ENCODE measurements around the gene GPR160. TPM values are rescaled to one million over a fixed set of nuclear protein-coding genes. Genes with fewer than 3 reads are reported as not detected.
"Not testable (repeated sequence)": the region's sequence is repeated elsewhere in the genome, so short reads cannot be mapped to it uniquely, and the experiment has no call there.

The GPR160 gene
- total and polyA plus RNA-seq, 2 experiments from 2014 or later, result 2.2 TPM; not detected in 1

DNA sequence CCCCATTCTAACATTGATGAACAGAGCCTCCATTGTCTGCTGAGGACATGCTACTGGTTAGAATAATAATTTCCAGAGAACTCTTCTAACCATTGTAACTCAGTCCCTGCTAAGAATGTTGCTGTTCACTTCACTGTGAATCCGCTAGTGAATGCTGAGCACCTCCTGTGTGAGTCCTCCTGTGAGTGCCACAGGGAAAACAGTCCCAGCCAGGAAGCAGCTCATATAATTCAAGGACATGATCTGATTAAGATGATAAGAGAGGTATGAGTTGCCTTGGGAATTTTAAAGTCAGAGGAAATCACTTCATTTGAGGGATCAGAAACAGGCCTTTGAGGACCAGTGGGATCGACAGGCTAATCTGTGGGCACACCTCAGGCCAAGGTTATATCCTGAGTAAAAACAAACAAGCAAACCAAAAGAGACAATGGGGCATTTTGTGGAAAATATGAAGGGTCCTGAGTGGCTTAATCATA lies 33.9 kb upstream of the GPR160 start:
- Histone ChIP-seq H3K9me3 (ENCODE audit: low read depth) (no peaks in the 10 kb centered on the region), H3K27ac (no peak overlapping the region), H3K4me3 (no peak overlapping the region), H3K27me3 (no peaks in the 10 kb centered on the region), H3K36me3 (no peaks in the 10 kb centered on the region), H3K4me1 (ENCODE audit: low read depth) (no peaks in the 10 kb centered on the region)
- no peak for DNase-seq (ENCODE audit: low read depth in 1 of 2, low spot score in 1 of 2)
- TF ChIP-seq, protein P1, sequence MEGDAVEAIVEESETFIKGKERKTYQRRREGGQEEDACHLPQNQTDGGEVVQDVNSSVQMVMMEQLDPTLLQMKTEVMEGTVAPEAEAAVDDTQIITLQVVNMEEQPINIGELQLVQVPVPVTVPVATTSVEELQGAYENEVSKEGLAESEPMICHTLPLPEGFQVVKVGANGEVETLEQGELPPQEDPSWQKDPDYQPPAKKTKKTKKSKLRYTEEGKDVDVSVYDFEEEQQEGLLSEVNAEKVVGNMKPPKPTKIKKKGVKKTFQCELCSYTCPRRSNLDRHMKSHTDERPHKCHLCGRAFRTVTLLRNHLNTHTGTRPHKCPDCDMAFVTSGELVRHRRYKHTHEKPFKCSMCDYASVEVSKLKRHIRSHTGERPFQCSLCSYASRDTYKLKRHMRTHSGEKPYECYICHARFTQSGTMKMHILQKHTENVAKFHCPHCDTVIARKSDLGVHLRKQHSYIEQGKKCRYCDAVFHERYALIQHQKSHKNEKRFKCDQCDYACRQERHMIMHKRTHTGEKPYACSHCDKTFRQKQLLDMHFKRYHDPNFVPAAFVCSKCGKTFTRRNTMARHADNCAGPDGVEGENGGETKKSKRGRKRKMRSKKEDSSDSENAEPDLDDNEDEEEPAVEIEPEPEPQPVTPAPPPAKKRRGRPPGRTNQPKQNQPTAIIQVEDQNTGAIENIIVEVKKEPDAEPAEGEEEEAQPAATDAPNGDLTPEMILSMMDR (IDR thresholded peaks at IDR 0.05; ENCODE audit: low read depth, low read length), result no peak

DNA sequence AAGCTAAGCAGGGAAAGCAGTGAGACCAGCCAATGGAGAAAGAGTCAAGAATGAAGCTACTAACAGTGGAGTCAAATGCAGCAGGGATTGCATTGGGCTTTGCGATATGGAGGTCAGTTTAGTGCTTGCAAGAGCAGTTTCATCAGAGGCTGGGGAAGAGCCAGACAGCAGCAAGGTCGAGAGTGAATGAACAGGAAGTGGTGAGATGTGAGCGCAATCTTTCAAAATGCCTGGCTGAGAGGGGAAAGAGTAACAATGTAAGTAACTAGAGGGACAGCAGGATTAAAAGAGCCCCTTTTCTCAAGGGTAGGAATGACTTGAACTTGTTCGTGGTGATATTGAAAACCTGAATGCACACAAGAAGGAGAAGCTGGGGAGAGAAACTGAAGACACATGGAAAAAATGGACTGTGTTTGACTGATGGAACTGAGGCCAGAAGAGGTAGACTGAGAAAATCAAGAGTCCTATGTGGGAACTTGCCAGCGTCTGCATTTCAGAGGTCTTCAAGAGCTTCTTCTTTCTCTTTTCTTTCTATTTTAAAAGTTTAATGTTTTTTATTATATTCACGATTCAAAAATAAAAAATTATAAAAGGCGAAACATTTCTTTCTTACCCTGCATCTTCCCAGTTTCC lies 30.6 kb upstream of the GPR160 start:
- Histone ChIP-seq H3K27me3 (no peaks in the 10 kb centered on the region), H3K4me3 (no peak overlapping the region), H3K27ac (no peak overlapping the region), H3K4me1 (ENCODE audit: low read depth) (no peaks in the 10 kb centered on the region), H3K9me3 (ENCODE audit: low read depth) (no peaks in the 10 kb centered on the region), H3K36me3 (no peaks in the 10 kb centered on the region)
- DNase-seq (ENCODE audit: low read depth in 1 of 2, low spot score in 1 of 2), result peak in 1 of 2 donors; percentile 92
- TF ChIP-seq, protein P1 (IDR thresholded peaks at IDR 0.05; ENCODE audit: low read depth, low read length), result no peak

DNA sequence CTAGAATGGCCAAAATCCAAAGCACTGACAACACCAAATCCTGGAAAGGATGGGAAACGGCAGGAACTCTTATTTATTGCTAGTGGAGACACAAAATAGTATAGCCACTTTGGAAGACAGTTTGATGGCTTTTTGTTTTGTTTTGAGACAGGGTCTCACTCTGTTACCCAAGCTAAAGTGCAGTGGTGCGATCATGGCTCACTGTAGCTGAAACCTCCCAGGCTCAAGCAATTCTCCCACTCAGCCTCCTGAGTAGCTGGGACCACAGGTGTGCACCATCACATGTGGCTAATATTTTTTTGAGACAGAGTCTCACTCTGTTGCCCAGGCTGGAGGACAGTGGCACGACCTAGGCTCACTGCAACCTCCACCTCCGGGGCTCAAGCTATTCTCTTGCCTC lies 27.3 kb upstream of the GPR160 start:
- Histone ChIP-seq H3K4me3 (no peak overlapping the region), H3K27ac (no peak overlapping the region), H3K36me3 (no peaks in the 10 kb centered on the region), H3K4me1 (ENCODE audit: low read depth) (no peaks in the 10 kb centered on the region), H3K9me3 (ENCODE audit: low read depth) (no peaks in the 10 kb centered on the region), H3K27me3 (no peaks in the 10 kb centered on the region)
- TF ChIP-seq, protein P1 (IDR thresholded peaks at IDR 0.05; ENCODE audit: low read depth, low read length), result no peak
- no peak for DNase-seq (ENCODE audit: low read depth in 1 of 2, low spot score in 1 of 2)

DNA sequence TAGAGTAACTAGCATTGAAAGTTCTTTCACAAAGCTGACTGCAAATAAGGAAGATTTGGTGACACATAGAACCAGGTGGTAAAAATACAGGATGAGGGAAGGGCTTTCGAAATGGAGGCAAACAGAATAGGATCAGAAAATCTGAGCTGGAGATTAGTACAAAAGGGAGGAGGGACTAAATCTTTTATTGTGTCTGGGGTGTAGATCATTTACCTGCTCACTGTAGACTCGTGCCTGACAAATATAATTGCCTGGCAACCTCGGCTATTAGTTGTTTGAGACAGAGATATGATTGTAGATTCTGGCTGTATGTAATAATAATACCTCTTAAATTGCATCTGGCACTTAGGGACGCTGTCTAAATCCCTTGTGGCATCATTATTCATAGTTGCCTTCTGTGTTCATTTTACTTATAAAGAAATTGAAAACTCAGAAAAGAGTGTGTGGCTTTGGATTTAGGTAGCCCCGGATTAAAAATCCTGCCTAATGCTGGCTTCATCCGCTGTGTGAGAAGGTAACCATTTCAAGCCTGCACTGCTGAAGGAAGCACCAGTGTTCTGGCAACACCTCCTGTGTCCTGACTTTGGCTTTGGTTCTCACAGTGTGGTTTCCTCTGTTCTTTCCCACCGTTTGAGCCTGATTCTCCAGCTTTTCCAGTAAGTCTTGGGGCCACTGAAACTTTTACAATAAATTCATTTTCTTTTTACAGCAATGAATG lies 25.0 kb upstream of the GPR160 start:
- H3K36me3 ChIP-seq, result no peaks in the 10 kb centered on the region
- H3K4me3 ChIP-seq, result no peak overlapping the region
- H3K27ac ChIP-seq, result no peak overlapping the region
- H3K4me1 ChIP-seq (ENCODE audit: low read depth), result no peaks in the 10 kb centered on the region
- DNase-seq (ENCODE audit: low read depth in 1 of 2, low spot score in 1 of 2), result no peak
- TF ChIP-seq, protein P1 (IDR thresholded peaks at IDR 0.05; ENCODE audit: low read depth, low read length), result no peak
- peaks cover 5% of the 10 kb centered on the region for H3K27me3 ChIP-seq
- H3K9me3 ChIP-seq (ENCODE audit: low read depth), result no peaks in the 10 kb centered on the region

DNA sequence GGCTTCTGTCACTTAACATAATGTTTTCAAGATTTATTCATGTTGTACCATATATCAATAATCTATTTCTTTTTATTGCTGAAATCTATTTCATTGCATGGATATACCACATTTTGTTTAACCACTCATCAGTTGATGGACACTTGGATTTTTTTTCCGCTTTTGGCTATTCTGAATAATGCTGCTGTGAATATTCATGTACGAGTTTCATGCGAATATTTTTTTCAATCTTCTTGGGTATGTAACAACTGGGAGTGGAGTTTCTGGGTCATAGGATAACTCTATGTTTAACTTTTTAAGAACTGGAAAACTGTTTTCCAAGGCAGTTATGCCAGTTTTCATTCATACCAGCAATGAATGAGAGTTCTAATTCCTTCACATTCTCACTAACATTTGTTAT lies 21.7 kb upstream of the GPR160 start:
- DNase-seq (ENCODE audit: low read depth in 1 of 2, low spot score in 1 of 2), result no peak
- no peaks in the 10 kb centered on the region for H3K36me3 ChIP-seq
- H3K27me3 ChIP-seq, result peaks cover 5% of the 10 kb centered on the region
- no peaks in the 10 kb centered on the region for H3K4me1 ChIP-seq (ENCODE audit: low read depth)
- TF ChIP-seq, protein P1 (IDR thresholded peaks at IDR 0.05; ENCODE audit: low read depth, low read length), result no peak
- no peak overlapping the region for H3K4me3 ChIP-seq
- H3K27ac ChIP-seq, result no peak overlapping the region
- H3K9me3 ChIP-seq (ENCODE audit: low read depth), result no peaks in the 10 kb centered on the region

DNA sequence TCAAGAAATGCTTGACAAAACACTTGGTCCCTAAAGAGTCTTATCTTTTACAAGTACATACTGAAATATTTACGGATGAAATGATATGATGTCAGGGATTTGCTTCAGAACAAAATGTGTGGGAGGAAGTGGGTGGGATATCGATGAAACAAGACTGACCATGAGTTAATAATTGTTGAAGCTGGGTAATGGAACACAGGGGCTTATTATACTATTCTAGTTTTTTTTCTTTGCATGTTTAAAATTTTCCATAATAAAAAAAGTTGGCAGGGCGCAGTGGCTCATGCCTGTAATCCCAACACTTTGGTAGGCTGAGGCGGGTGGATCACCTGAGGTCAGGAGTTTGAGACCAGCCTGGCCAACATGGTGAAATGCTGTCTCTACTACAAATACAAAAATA lies 18.5 kb upstream of the GPR160 start:
- not testable (repeated sequence) for H3K4me3 ChIP-seq; H3K36me3 ChIP-seq; H3K27me3 ChIP-seq; H3K4me1 ChIP-seq (ENCODE audit: low read depth); H3K27ac ChIP-seq; H3K9me3 ChIP-seq (ENCODE audit: low read depth); DNase-seq (ENCODE audit: low read depth in 1 of 2, low spot score in 1 of 2)

Measured in cardiac muscle cell (in vitro differentiated cells and primary cell).